GM12891 (cell line): Measurements from ENCODE around the gene BRDT.

Experiments
- DNase-seq: peaks from one replicate; pipeline ENCODE4 v3.0.0; 2011; ENCODE audit warnings: low spot score; ENCODE audit not compliant: insufficient read length
- FAIRE-seq: peaks from 2 replicates; lab custom pipeline; 2011; peaks lifted over from hg19 to GRCh38; lab: Jason Lieb, UNC
- PAX5 ChIP-seq: IDR thresholded peaks from 2 replicates; pipeline ENCODE4 v1.6.1; 2011; ENCODE audit warnings: low read length, moderate library complexity, mild to moderate bottlenecking; ENCODE audit not compliant: insufficient read depth, severe bottlenecking
- POLR2A ChIP-seq: IDR thresholded peaks from 2 replicates; pipeline ENCODE4 v1.6.1; 2011; ENCODE audit warnings: low read depth, low read length, control low read depth
- POLR2AphosphoS5 ChIP-seq: IDR thresholded peaks from 2 replicates; pipeline ENCODE4 v1.6.1; 2011; ENCODE audit warnings: low read depth, low read length, control low read depth
- POU2F2 ChIP-seq: IDR thresholded peaks from 2 replicates; pipeline ENCODE4 v1.6.1; 2011; ENCODE audit warnings: low read depth, mild to moderate bottlenecking, control low read depth, low read length, moderate library complexity
- SPI1 ChIP-seq: IDR thresholded peaks from 2 replicates; pipeline ENCODE4 v1.6.1; 2011; ENCODE audit warnings: low read depth, low read length, control low read depth
- TAF1 ChIP-seq: IDR thresholded peaks from 2 replicates; pipeline ENCODE4 v1.6.1; 2011; ENCODE audit warnings: low read depth, low read length, control low read depth

BRDT gene

GRCh38 chr1:92029241-92029922 is 80.2 kb downstream of the BRDT start:
- no peak for FAIRE-seq
- DNase-seq = no peak

GRCh38 chr1:92030656-92031107 is 81.5 kb downstream of the BRDT start:
- FAIRE-seq = no peak

More at GRCh38 chr1:92029241-92029922, 80.2 kb downstream of the BRDT start:
- TF ChIP-seq SPI1 = no peak
- no peak for TF ChIP-seq POLR2A

GRCh38 chr1:92031281-92032110 is 82.3 kb downstream of the BRDT start:
- no peak for TF ChIP-seq POLR2A
- no peak for TF ChIP-seq POLR2AphosphoS5
- no peak for TF ChIP-seq TAF1
- no peak for TF ChIP-seq SPI1
- no peak for TF ChIP-seq POU2F2
- TF ChIP-seq PAX5 = no peak
- FAIRE-seq (no peak), DNase-seq (no peak)

More at GRCh38 chr1:92030656-92031107, 81.5 kb downstream of the BRDT start:
- no peak for DNase-seq
- TF ChIP-seq TAF1 (no peak), POLR2AphosphoS5 (no peak), PAX5 (no peak), POLR2A (no peak), SPI1 (no peak), POU2F2 (no peak)

- no peak for DNase-seq
Measured at GRCh38 chr1:92037400-92037799, 88.2 kb downstream of the BRDT start.

GRCh38 chr1:92038695-92039346 is 89.6 kb downstream of the BRDT start:
- no peak for FAIRE-seq
- no peak for DNase-seq
- no peak for TF ChIP-seq TAF1
- no peak for TF ChIP-seq POLR2AphosphoS5
- TF ChIP-seq SPI1 = no peak
- no peak for TF ChIP-seq PAX5
- no peak for TF ChIP-seq POLR2A
- no peak for TF ChIP-seq POU2F2

More at GRCh38 chr1:92037400-92037799, 88.2 kb downstream of the BRDT start:
- no peak for FAIRE-seq
- TF ChIP-seq POU2F2 = no peak

GRCh38 chr1:92040971-92041370 is 91.8 kb downstream of the BRDT start:
- no peak for DNase-seq
- no peak for TF ChIP-seq POLR2AphosphoS5
- no peak for TF ChIP-seq POU2F2
- TF ChIP-seq PAX5 = no peak
- TF ChIP-seq TAF1 = no peak
- no peak for TF ChIP-seq POLR2A
- TF ChIP-seq SPI1 = no peak
- FAIRE-seq = no peak

GRCh38 chr1:92043621-92044020 is 94.4 kb downstream of the BRDT start:
- FAIRE-seq (no peak), DNase-seq (no peak)
- TF ChIP-seq PAX5 = no peak

- no peak for FAIRE-seq
- no peak for DNase-seq
- TF ChIP-seq POLR2A (no peak), POU2F2 (no peak), TAF1 (no peak), PAX5 (no peak), POLR2AphosphoS5 (no peak), SPI1 (no peak)
Measured at GRCh38 chr1:92045766-92046495, 96.7 kb downstream of the BRDT start.

GRCh38 chr1:92051948-92052347 is 102.7 kb downstream of the BRDT start:
- FAIRE-seq = no peak
- DNase-seq = no peak
- TF ChIP-seq PAX5 (no peak), POU2F2 (no peak), SPI1 (no peak), POLR2AphosphoS5 (no peak), POLR2A (no peak), TAF1 (no peak)
